ENCODE results near the gene DGKA. TPM values are rescaled to one million over a fixed set of nuclear protein-coding genes. Genes with fewer than 3 reads are reported as not detected.

Gene DGKA
- total RNA-seq, 1 donor from 2014 or later, result 37.8 TPM

GRCh38 chr12:55931780-55932550 is 1.0 kb downstream of the DGKA start:
- DNase-seq (ENCODE audit: low spot score), result peak; percentile 77

DNA sequence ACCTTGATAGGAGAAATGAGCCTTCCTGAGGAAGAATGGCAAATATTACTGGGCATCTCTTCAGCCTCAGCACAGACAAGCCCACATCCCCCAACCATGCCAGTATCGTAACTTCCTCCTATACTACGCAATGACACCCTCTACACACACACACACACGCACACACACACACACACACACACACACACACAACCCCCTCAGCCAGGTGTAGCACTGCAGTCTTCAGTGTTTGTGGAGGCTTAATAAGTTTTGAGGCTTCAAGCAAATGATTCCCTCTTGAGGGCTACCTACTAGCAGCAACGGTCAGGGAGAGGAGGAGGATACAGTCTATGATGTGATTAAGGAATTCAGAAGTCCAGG is 1.6 kb downstream of the DGKA start:
- peak; percentile 38 for DNase-seq (ENCODE audit: low spot score)

GRCh38 chr12:55933169-55933798 is 2.3 kb downstream of the DGKA start:
- DNase-seq (ENCODE audit: low spot score), result peak; percentile 66

DNA sequence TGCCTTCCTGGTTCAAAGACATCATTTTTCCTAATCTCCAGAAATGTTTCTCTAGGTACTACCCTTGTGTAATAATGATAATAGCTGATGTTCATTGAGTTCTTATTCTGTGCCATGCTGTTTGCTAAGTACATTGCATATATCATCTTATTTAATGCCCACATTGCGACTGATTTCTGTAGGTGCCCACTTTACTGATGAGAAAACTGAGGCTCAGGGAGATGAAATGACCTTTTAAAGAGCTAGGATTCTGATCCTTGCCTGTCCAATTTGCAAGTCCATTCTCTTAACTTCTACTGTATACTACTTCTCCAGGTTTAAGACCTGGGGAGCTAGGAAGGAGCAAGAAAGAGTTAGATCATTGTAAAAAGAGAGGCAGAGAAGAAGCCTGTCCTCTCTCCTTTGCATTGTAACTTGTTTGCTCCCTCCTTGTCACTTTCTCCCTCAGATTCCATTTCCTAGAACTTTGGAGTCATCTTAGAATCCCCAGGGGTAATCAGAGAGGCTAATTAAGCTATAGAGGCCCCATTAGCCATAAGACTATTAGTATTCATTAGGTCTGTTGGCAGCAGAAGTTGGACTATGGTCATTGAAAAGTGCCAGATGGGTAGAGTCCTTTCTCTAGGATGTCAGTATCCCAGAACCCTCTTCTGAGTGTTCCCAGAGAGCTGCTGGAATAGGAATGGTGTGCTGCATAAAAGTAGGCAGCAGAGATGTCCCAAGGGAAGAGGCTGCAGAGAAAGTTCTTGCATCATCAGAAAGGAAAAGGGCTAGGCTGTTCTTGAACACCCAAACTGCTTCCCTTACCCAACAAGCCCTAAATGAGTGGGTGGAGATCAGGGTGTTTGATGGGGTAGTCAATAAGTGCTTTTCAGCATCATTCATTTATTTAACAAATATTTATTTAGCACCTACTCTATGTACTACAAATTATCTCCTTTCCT is 3.1 kb downstream of the DGKA start:
- no peak for DNase-seq (ENCODE audit: low spot score)

DNA sequence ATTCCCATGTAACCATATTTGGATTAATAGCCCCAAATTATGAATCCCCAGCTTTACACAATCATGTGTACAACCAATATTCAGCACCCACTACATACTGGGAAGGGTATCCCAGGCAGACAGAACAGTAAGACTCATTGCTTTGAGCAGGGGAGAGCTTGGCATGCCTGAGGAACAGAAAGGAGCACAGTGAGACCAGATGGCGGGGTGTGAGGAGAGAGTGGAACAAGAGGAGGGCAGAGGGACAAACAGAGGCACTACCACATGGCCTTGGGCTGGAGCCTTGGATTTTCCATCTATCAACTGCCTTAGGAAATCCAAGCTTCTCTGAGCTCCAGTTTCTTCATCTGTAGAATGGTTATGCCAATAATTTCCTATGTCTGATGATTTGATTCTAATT is 3.8 kb downstream of the DGKA start:
- DNase-seq (ENCODE audit: low spot score), result no peak

DNA sequence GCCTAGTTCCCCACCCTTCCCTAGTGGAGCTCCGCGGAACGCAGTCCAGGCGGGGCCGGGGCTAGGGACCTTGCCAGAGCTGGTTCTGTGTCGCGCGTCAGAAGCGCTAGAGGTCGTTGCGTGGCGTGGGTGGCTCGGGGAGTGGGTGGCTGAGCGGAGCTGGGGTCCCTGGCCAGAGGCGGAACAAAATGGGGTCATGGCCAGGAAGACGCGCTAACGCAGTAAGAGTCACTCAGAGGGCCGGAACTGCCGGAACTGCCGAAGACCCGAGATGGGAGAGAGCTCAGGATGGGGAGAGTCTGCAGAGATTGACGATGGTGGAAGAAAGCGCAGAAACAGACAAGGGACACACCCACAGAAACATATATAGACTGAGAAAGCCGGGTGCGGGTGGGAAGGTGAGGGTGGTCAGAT is 4.8 kb downstream of the DGKA start:
- DNase-seq (ENCODE audit: low spot score), result no peak

DNA sequence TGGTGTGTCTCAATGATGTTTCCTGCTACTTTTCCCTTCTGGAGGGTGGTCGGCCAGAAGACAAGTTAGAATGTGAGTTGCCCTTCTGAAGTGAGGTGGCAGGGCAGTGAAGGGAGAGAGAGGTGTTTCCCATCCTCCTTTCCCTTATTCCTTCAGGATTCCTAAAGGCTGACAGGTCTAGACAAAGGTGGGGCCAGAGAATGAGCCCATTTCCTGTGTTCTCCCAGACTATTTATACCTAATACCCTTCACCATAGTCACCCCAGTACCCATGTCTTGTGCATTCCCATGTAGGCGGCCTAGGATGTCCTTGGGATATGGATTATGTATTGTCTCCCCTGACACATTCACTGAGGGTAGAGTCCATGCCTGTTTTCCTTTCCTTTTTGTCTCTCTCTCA is 7.0 kb downstream of the DGKA start:
- DNase-seq (ENCODE audit: low spot score), result no peak

GRCh38 chr12:55938826-55939501 is 8.0 kb downstream of the DGKA start:
- no peak for DNase-seq (ENCODE audit: low spot score)

DNA sequence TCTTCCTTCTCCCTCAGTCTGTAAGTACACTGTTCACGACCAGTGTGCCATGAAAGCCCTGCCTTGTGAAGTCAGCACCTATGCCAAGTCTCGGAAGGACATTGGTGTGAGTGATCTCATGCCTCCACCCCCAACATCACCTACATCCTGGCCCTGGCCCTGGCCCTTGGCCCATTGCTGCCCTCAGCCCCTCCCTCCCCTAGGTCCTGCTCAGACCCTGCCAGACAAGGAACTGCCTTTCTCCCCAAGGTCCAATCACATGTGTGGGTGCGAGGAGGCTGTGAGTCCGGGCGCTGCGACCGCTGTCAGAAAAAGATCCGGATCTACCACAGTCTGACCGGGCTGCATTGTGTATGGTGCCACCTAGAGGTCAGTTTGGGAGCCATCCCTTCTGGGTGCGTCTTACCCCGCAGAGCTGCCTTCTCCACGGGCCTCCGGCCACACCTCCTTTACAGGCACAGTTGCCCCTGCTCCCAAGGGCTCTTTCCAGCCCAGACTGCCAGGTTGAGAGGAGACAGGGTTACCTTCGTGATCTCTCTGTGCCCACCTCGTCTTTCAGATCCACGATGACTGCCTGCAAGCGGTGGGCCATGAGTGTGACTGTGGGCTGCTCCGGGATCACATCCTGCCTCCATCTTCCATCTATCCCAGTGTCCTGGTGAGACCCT is 9.2 kb downstream of the DGKA start:
- peak; percentile 86 for DNase-seq (ENCODE audit: low spot score)

- no peak for DNase-seq (ENCODE audit: low spot score)
These were observed 11.1 kb downstream of the DGKA start for GRCh38 chr12:55942055-55942454.

- no peak for DNase-seq (ENCODE audit: low spot score)
These were observed 11.7 kb downstream of the DGKA start for GRCh38 chr12:55942577-55943136.

- DNase-seq (ENCODE audit: low spot score), result no peak
These were observed 15.6 kb downstream of the DGKA start for GRCh38 chr12:55946553-55946952.

DNA sequence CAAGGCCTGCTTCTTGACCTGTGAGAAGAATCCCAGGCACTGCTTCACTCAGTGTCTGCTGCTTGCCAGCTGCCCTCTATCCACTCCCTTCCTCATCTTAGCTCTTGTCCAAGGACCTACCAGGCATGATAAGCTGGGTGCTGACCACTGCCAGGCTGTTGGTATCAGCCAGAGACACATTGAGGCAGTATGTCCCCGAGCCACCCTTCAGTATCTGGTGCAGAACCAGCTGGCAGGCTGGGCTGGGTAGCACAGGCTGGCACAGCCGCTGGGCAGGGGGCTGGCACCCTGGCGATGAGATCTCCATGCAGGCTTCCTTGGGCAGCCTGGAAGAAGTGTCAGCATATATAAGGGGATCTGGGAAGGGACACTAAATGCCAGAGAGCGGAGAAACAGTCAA is 24.4 kb downstream of the DGKA start:
- DNase-seq (ENCODE audit: low spot score), result no peak

DNA sequence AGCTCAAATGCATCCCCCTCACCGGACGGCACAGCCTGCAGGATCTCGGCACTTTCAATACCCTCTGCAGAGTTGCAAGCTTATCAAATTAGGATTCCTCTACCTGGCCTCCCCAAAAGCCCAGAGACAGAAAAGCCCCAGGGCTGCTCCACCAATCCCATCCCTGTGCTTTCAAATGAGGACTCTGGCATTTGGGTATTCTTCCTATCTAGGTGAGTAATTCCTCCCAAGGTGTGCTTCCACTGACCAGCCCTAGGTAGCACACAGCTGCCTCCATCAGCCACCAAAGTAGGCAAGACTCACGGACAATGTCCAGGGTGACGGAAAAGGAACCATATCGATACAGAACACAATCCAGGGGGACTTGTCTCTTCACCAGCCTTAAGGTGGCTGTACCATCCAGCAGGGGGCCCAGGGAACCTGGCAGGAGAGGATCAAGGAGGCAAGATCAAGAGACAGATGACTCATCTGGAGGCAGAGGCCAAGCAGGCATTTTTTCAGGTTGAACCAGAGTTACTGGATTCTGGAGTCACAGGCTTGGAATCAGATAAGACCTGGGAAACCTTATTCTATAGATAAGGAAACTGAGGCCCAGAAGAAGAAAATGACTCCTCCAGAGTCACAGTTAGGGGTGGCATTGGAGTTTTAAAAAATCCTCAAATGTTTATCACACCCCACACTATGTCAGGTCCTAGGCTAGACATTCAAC is 25.0 kb downstream of the DGKA start:
- DNase-seq (ENCODE audit: low spot score), result peak; percentile 67

GRCh38 chr12:55957106-55957859 is 26.3 kb downstream of the DGKA start:
- no peak for DNase-seq (ENCODE audit: low spot score)

GRCh38 chr12:55963760-55964159 is 32.8 kb downstream of the DGKA start:
- no peak for DNase-seq (ENCODE audit: low spot score)

- DNase-seq (ENCODE audit: low spot score), result no peak
These were observed 34.3 kb downstream of the DGKA start for GRCh38 chr12:55965240-55965639.

GRCh38 chr12:55965941-55966407 is 35.0 kb downstream of the DGKA start, which contains the start of gene PMEL:
PMEL (minus strand) TSS chr12:55966042; CDS start chr12:55966011, 31 bp downstream.
- DNase-seq (ENCODE audit: low spot score), result peak; percentile 56
